IPS DF 4.7 (cell line): ENCODE data around the gene IPMK.
"Not testable (repeated sequence)": the region's sequence is repeated elsewhere in the genome, so short reads cannot be mapped to it uniquely, and the experiment has no call there.

ENCODE experiments used
- DNase-seq: peaks from one replicate; pipeline ENCODE4 v3.0.0-alpha.2; 2013; ENCODE audit warnings: low spot score; ENCODE audit errors: extremely low read depth

Gene IPMK

GRCh38 chr10:58155941-58156340 is 111.8 kb downstream of the IPMK start:
- DNase-seq, result not testable (repeated sequence)

- DNase-seq, result no peak
Measured at GRCh38 chr10:58153751-58154150, 113.9 kb downstream of the IPMK start.

- DNase-seq, result peak; percentile 44
Measured at GRCh38 chr10:58152673-58153263, 114.9 kb downstream of the IPMK start.

GRCh38 chr10:58150290-58150689 is 117.4 kb downstream of the IPMK start:
- DNase-seq, result no peak

GRCh38 chr10:58143944-58144343 is 123.8 kb downstream of the IPMK start:
- DNase-seq, result no peak
